Activated CD8-positive, alpha-beta memory T cell treated with anti-CD3 and anti-CD28 coated beads, Interleukin-2, amount 10 ng/mL, durations not matched to agents 7 days and 5 days (primary cell): ENCODE measurements around the gene HS6ST3. TPM values are rescaled to one million over a fixed set of nuclear protein-coding genes. Genes with fewer than 3 reads are reported as not detected.
A peak's percentile ranks its signal among the peaks of the same experiment; 100 is the strongest.
"Not testable (repeated sequence)": the region's sequence is repeated elsewhere in the genome, so short reads cannot be mapped to it uniquely, and the experiment has no call there.

ENCODE experiments used
- ATAC-seq: fragments of 150-1000 bp; cut with Tn5 transposase; one replicate; pipeline ENCODE4 v1.10.0; 2021; ENCODE audit warnings: moderate library complexity
- CTCF ChIA-PET: fragments of 350-600 bp; sonication (Branson Sonifier 250); formaldehyde crosslinking; loops from one replicate; lab custom pipeline; 2021; ENCODE audit warnings: antibody characterized with exemption; lab: Charles Lee
- DNase-seq: peaks from one replicate; pipeline ENCODE4 v3.0.0-alpha.2; 2020
- H3K27ac Mint-ChIP-seq: one replicate; pipeline ENCODE4 v1.8.0; 2021; ENCODE audit warnings: mild to moderate bottlenecking, mixed read lengths
- H3K27me3 Mint-ChIP-seq: one replicate; pipeline ENCODE4 v1.8.0; 2021; ENCODE audit warnings: mixed read lengths
- H3K36me3 Mint-ChIP-seq: one replicate; pipeline ENCODE4 v1.8.0; 2021; ENCODE audit warnings: mild to moderate bottlenecking, mixed read lengths
- H3K4me1 Mint-ChIP-seq: one replicate; pipeline ENCODE4 v1.8.0; 2021; ENCODE audit warnings: mixed read lengths
- H3K4me3 Mint-ChIP-seq: one replicate; pipeline ENCODE4 v1.8.0; 2021; ENCODE audit warnings: mild to moderate bottlenecking, moderate library complexity, mixed read lengths
- H3K9me3 Mint-ChIP-seq: one replicate; pipeline ENCODE4 v1.8.0; 2022; ENCODE audit warnings: low read depth, mixed read lengths
- total RNA-seq, 2 experiments: library from RNA; stranded (reverse); gene quantifications; one replicate each; pipeline ENCODE4 v1.2.3, GENCODE V29; 2021

Gene HS6ST3
- not detected for total RNA-seq

DNA sequence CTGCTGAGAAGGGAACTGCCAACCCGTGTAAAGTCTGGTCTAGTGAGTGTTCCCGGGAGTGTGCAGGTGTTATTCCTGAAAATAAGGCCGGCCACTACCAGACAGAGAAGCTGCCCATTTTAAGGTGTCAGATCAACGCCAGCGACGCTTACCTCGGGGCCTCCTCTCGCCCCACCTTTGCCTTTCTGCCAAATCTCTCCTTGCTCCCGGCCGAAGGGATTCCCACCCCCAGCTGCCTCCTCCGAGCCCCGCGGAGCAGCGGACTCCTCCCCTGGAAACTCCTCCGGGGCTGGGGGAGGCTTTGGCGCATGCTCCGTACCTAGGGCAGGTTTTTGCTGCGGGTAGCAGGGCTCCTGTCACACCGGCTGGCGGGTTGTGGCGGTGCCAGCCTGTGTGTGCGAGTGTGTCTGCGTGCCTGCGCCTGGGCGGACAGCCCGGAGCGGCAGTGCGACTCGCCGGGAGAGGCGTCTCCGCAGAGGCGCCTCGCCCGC is at the start of gene HS6ST3:
Gene HS6ST3, plus strand, starts transcription at position 359 of the 491 bp plus-strand sequence.
- Mint-ChIP-seq H3K27me3 (peaks cover 56% of the 10 kb centered on the region), H3K36me3 (no peaks in the 10 kb centered on the region), H3K4me3 (no peak within 1 kb of the TSS), H3K27ac (no peak within 1 kb of the TSS), H3K4me1 (peaks cover 5% of the 10 kb centered on the region), H3K9me3 (no peaks in the 10 kb centered on the region)
- no peak for DNase-seq
- no peak for ATAC-seq
- CTCF ChIA-PET, result no interaction called here

DNA sequence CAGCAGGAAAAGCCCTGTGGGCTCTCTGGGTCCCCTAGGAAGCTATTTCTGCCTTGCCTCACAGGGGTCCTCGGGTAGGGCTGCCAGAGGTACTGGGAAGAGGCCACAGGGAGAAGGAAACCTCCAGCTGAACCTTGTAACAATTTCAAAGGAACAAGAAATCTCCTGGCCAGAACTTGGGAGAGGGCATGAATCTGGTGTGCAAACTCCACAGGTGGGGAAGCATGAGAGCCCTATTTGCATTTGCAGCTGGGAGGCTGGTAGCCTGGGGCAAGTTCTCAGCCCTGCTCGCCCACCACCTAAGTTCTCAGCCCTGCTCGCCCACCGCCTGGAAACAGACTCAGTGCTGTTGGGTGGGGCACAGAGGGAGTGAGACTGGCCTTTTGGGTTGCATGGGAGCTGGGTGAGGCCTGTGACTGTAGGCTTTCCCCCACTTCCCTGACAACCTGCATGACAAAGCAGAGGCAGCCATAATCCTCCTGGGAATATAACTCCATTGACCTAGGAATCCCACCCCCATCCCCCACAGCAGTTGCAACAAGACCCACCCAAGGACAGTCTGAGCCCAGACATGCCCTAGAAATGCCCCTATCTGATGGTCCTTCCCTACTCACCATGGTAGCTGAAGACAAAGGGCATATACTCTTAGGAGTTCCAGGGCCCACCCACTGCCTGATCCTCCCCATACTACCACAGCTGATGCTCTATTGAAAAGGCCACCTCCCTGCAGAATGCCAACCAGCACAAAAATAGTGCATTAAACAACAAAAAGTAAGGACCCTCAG is 48.4 kb upstream of the HS6ST3 start:
- no peaks in the 10 kb centered on the region for H3K4me1 Mint-ChIP-seq
- no peak overlapping the region for H3K4me3 Mint-ChIP-seq
- no peaks in the 10 kb centered on the region for H3K27me3 Mint-ChIP-seq
- no peak overlapping the region for H3K27ac Mint-ChIP-seq
- H3K36me3 Mint-ChIP-seq, result no peaks in the 10 kb centered on the region
- ATAC-seq, result no peak
- CTCF ChIA-PET, result no interaction called here
- peaks cover 5% of the 10 kb centered on the region for H3K9me3 Mint-ChIP-seq
- DNase-seq, result no peak

DNA sequence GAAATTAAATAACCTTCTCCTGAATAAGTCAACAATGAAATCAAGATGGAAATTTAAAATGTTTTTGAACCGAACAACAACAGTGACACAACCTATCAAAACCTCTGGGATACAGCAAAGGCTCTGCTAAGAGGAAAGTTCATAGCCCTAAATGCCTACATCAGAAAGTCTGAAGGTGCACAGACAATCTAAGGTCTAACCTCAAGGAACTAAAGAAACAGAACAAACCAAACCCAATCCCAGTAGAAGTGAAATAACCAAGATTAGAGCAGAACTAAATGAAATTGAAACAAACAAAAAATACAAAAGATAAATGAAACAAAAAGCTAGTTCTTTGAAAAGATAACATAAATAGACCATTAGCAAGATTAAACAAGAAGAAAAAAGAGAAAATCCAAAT is 45.7 kb upstream of the HS6ST3 start:
- Mint-ChIP-seq H3K9me3 (peaks cover 5% of the 10 kb centered on the region), H3K27ac (no peak overlapping the region), H3K4me1 (no peaks in the 10 kb centered on the region), H3K36me3 (no peaks in the 10 kb centered on the region), H3K27me3 (no peaks in the 10 kb centered on the region), H3K4me3 (no peak overlapping the region)
- no peak for DNase-seq
- no peak for ATAC-seq
- CTCF ChIA-PET, result no interaction called here

DNA sequence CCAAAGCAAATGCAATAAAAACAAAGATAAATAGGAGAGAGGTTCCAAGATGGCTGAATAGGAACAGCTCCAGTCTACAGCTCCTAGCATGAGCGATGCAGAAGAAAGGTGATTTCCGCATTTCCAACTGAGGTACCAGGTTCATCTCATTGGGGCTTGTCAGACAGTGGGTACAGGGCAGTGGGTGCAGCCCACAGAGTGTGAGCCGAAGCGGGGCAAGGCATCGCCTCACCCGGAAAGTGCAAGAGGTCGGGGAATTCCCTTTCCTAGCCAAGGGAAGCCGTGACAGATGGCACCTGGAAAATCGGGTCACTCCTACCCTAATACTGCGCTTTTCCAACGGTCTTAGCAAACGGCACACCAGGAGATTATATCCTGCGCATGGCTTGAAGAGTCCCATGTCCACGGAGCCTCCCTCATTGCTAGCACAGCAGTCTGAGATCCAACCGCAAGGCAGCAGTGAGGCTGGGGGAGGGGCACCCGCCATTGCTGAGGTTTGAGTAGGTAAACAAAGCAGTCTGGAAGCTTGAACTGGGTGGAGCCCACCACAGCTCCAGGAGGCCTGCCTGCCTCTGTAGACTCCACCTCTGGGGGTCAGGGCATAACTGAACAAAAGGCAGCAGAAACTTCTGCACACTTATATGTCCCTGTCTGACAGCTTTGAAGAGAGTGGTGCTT is 43.3 kb upstream of the HS6ST3 start:
- H3K27ac Mint-ChIP-seq, DNase-seq, H3K9me3 Mint-ChIP-seq, H3K4me1 Mint-ChIP-seq, H3K27me3 Mint-ChIP-seq, H3K4me3 Mint-ChIP-seq, CTCF ChIA-PET, H3K36me3 Mint-ChIP-seq, ATAC-seq: not testable (repeated sequence)

DNA sequence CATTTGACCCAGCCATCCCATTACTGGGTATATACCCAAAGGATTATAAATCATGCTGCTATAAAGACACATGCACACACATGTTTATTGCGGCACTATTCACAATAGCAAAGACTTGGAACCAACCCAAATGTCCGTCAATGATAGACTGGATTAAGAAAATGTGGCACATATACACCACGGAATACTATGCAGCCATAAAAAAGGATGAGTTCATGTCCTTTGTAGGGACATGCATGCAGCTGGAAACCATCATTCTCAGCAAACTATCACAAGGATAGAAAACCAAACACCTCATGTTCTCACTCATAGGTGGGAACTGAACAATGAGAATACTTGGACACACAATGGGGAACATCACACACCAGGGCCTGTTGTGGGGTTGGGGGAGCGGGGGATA is 39.0 kb upstream of the HS6ST3 start:
- ATAC-seq, H3K36me3 Mint-ChIP-seq, DNase-seq, CTCF ChIA-PET, H3K4me1 Mint-ChIP-seq, H3K27ac Mint-ChIP-seq, H3K4me3 Mint-ChIP-seq, H3K9me3 Mint-ChIP-seq: not testable (repeated sequence)
- peaks cover 14% of the 10 kb centered on the region for H3K27me3 Mint-ChIP-seq

DNA sequence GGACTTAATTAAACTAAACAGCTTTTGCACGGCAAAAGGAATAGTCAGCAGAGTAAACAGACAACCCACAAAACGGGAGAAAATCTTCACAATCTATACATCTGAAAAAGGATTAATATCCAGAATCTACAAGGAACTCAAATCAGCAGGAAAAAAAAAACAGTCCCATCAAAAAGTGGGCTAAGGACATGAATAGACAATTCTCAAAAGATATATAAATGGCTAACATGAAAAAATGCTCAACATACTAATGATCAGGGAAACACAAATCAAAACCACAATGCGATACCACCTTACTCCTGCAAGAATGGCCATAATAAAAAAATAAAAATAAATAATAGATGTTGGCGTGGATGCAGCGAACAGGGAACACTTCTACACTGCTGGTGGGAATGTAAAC is 38.4 kb upstream of the HS6ST3 start:
- CTCF ChIA-PET, DNase-seq, H3K36me3 Mint-ChIP-seq, H3K27ac Mint-ChIP-seq, ATAC-seq, H3K4me3 Mint-ChIP-seq, H3K4me1 Mint-ChIP-seq, H3K9me3 Mint-ChIP-seq: not testable (repeated sequence)
- H3K27me3 Mint-ChIP-seq, result peaks cover 14% of the 10 kb centered on the region

DNA sequence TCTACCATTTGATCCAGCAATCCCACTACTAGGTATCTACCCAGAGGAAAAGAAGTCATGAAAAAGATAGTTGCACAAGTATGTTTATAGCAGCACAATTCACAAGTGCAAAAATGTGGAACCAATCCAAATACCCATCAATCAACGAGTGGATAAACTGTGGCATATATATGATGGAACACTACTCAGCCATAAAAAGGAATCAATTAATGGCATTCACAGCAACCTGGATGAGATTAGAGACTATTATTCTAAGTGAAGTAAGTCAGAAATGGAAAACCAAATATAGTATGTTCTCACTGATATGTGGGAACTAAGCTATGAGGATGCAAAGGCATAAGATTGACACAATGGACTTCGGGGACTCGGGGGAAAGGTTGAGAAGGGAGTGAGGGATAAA is 38.0 kb upstream of the HS6ST3 start:
- H3K27me3 Mint-ChIP-seq, result peaks cover 14% of the 10 kb centered on the region
- ATAC-seq, H3K27ac Mint-ChIP-seq, DNase-seq, H3K9me3 Mint-ChIP-seq, H3K36me3 Mint-ChIP-seq, CTCF ChIA-PET, H3K4me3 Mint-ChIP-seq, H3K4me1 Mint-ChIP-seq: not testable (repeated sequence)

DNA sequence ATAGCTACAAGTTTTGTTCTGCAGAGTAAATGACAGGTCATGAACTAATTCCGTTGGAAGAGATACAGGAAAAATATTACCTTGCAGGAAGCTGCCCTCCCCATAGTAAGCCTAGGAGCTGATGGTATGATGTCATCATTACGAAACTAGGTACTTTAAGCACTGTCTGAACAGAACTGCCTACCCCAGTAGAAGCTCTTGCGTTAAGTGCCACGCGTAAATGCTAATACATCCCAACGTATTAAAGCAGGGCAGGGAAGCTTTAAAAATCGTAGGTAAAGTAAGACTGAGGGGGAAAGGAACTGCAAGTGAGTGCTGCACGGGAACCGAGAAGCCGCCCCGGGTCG is 37.3 kb upstream of the HS6ST3 start:
- peaks cover 4% of the 10 kb centered on the region for H3K36me3 Mint-ChIP-seq
- ATAC-seq (no peak), DNase-seq (no peak)
- H3K9me3 Mint-ChIP-seq, result peaks cover 3% of the 10 kb centered on the region
- H3K4me3 Mint-ChIP-seq, result peak overlapping the region; percentile 13
- peaks cover 3% of the 10 kb centered on the region for H3K4me1 Mint-ChIP-seq
- peaks cover 14% of the 10 kb centered on the region for H3K27me3 Mint-ChIP-seq
- CTCF ChIA-PET, result no interaction called here
- peak overlapping the region; percentile 56 for H3K27ac Mint-ChIP-seq

DNA sequence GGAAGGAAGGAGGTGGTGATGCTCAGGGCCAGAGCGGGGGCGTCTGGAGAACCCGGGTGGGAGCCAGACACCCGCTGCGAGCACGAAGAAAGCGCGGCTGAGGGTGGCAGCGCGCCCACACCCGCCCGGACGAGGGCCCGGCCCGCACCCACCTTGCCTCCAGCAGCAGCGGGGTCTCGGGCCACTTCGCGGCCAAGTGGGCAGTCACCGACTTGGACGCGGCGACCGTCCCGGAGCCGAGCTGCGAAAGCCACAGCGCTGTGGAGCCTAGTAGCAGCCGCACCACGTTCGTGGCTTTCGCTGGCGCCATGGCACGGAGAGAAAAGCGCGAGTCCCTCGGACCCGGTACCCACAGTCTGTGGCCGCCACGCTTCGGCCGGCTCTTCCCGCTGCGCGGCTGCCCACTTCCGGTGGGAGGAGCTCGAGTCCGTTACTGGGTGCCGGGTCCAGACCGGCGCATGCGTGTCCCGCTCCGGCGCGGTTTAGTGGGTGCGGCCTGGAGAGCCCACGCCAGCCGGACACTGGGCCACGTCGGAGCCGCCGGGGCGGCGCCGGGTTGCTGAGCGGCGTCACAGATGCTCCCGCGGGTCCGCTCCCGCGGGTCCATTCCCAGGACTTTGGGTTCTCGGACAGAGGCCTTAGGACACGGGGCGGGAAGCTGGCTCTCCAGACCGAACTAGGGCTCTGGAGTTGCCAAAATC is 36.8 kb upstream of the HS6ST3 start, which contains the start of gene UGGT2:
Gene UGGT2, minus strand, starts transcription at position 399 of the 701 bp plus-strand sequence. Its CDS starts 89 bp downstream, at position 310.
- peaks cover 4% of the 10 kb centered on the region for H3K36me3 Mint-ChIP-seq
- peak within 1 kb of the TSS; percentile 13 for H3K4me3 Mint-ChIP-seq
- CTCF ChIA-PET, result no interaction called here
- H3K27ac Mint-ChIP-seq, result peak within 1 kb of the TSS; percentile 56
- peak; percentile 41 for DNase-seq
- H3K9me3 Mint-ChIP-seq, result peaks cover 3% of the 10 kb centered on the region
- H3K27me3 Mint-ChIP-seq, result peaks cover 14% of the 10 kb centered on the region
- no peak for ATAC-seq
- H3K4me1 Mint-ChIP-seq, result peaks cover 3% of the 10 kb centered on the region

DNA sequence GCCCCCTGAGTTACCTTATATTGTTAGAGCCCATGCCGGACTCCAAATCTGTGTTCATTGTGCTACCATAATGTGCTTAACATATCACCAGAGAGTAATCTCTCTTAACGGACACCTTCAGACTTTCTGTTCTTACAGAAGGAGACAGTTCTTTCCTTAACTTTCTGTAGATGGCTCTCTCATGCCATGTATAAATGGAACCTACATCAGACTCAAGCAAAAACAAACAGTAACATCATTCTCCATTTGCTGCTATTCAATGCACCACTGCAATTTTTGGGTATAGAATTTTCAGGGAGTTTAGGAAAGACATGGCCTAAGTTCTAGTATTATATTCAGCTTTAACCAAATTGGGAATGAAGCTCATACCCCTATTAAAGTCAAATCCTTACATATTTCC is 24.1 kb upstream of the HS6ST3 start:
- Mint-ChIP-seq H3K27ac (no peak overlapping the region), H3K27me3 (no peaks in the 10 kb centered on the region), H3K4me1 (no peaks in the 10 kb centered on the region), H3K4me3 (no peak overlapping the region), H3K36me3 (no peaks in the 10 kb centered on the region), H3K9me3 (no peaks in the 10 kb centered on the region)
- CTCF ChIA-PET, result no interaction called here
- DNase-seq (no peak), ATAC-seq (no peak)

DNA sequence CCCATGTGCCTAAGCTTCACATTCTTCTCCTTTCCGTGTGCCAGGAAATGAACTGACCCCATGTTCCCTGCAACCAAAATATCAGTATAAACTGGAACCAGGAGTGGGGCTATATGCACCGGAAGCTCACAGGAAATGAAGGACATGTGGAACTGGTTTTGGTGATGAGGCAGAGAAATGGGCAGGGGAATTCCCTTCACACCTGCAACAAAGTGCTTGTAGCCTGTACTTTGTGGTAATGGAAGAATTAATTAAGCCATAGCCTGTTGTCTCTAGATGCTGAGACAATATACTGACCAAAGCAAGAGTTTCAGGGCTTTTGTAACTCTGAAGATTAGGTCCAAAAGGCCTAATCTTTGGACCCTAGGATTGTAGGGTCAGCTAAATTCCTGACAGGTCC is 21.2 kb upstream of the HS6ST3 start:
- no peak overlapping the region for H3K27ac Mint-ChIP-seq
- H3K4me1 Mint-ChIP-seq, result no peaks in the 10 kb centered on the region
- ATAC-seq (no peak), DNase-seq (no peak)
- no peak overlapping the region for H3K4me3 Mint-ChIP-seq
- no peaks in the 10 kb centered on the region for H3K27me3 Mint-ChIP-seq
- H3K36me3 Mint-ChIP-seq, result no peaks in the 10 kb centered on the region
- CTCF ChIA-PET, result no interaction called here
- H3K9me3 Mint-ChIP-seq, result no peaks in the 10 kb centered on the region

DNA sequence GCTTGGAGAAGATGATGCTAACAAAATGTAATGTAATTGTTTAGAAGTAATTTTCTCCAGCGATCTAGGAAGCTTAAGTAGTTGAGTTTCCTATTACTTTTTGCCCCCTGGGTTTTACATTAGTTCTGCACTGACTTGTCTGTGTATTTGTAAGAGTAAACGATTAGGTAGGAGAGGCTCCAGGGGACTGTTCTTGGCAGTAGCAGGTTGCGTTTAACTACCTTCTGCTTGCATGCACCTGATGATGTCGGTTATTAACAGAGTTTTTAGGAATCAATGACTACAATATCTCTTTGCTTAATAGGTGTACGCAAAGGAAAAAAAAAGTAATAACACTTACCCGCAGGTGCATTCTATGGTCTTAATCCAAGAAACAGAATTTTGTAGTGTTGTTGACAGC is 18.4 kb upstream of the HS6ST3 start:
- H3K4me3 Mint-ChIP-seq, result no peak overlapping the region
- no peaks in the 10 kb centered on the region for H3K36me3 Mint-ChIP-seq
- DNase-seq (no peak), ATAC-seq (no peak)
- CTCF ChIA-PET, result no interaction called here
- no peaks in the 10 kb centered on the region for H3K4me1 Mint-ChIP-seq
- H3K27ac Mint-ChIP-seq, result no peak overlapping the region
- no peaks in the 10 kb centered on the region for H3K27me3 Mint-ChIP-seq
- H3K9me3 Mint-ChIP-seq, result no peaks in the 10 kb centered on the region

DNA sequence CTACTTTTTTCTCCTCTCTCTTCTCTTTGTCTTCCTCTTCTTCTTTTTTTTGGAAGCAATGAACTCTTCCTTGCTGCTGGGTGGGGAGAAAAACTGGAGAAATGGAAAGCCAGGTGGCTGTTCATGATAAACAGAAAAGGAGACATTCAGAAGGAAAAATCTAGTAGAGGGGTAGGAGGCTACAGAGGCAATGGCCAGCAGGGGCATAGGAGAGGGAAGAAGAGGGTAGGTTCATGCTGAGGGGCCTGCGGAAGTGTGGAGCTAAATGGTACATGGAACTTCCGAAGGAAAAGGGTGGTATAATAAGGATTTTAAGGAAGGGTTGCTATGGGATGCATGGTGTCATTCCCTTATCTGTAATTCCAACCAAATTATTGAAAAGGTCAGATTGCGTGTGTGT is 17.5 kb upstream of the HS6ST3 start:
- no peaks in the 10 kb centered on the region for H3K27me3 Mint-ChIP-seq
- DNase-seq (no peak), ATAC-seq (no peak)
- no peaks in the 10 kb centered on the region for H3K36me3 Mint-ChIP-seq
- H3K27ac Mint-ChIP-seq, result no peak overlapping the region
- CTCF ChIA-PET, result no interaction called here
- no peaks in the 10 kb centered on the region for H3K4me1 Mint-ChIP-seq
- no peak overlapping the region for H3K4me3 Mint-ChIP-seq
- H3K9me3 Mint-ChIP-seq, result no peaks in the 10 kb centered on the region
